Esophagus (tissue), 2 donors: Measurements from ENCODE around the gene NRARP. TPM values are rescaled to one million over a fixed set of nuclear protein-coding genes. Genes with fewer than 3 reads are reported as not detected.
"Not testable (repeated sequence)": the region's sequence is repeated elsewhere in the genome, so short reads cannot be mapped to it uniquely, and the experiment has no call there.

Experiments used
- H3K27ac ChIP-seq, 2 donors: one replicate each; pipeline ENCODE4 v1.5.1; 2013; ENCODE audit warnings: low read depth in 2 of 2, mild to moderate bottlenecking in 2 of 2, inconsistent platforms in 1 of 2, low read length in 1 of 2, moderate library complexity in 1 of 2
- H3K27me3 ChIP-seq, 2 donors: one replicate each; pipeline ENCODE4 v1.6.1; 2013; ENCODE audit warnings: low read length in 2 of 2, control low read depth in 1 of 2, mild to moderate bottlenecking in 1 of 2; ENCODE audit not compliant: insufficient read depth in 2 of 2, control insufficient read depth in 1 of 2
- H3K36me3 ChIP-seq, 2 donors: one replicate each; pipeline ENCODE4 v1.6.1; 2013; ENCODE audit warnings: low read length in 1 of 2; ENCODE audit not compliant: control insufficient read depth in 2 of 2, insufficient read depth in 2 of 2
- H3K4me1 ChIP-seq, 2 donors: one replicate each; pipeline ENCODE4 v1.6.1; 2013; ENCODE audit warnings: low read length in 1 of 2; ENCODE audit not compliant: control insufficient read depth in 2 of 2, insufficient read depth in 2 of 2
- H3K4me3 ChIP-seq, 2 donors: one replicate each; pipeline ENCODE4 v1.5.1; 2013; ENCODE audit warnings: low read length in 2 of 2, mild to moderate bottlenecking in 2 of 2, low read depth in 1 of 2, moderate library complexity in 1 of 2
- H3K9me3 ChIP-seq, 2 donors: one replicate each; pipeline ENCODE4 v1.6.1; 2013; ENCODE audit warnings: mild to moderate bottlenecking in 2 of 2, low read depth in 1 of 2, low read length in 1 of 2, moderate library complexity in 1 of 2; ENCODE audit not compliant: control insufficient read depth in 2 of 2, insufficient read depth in 1 of 2
- WGBS, 2 donors: extraction: QIAGEN DNeasy Blood & Tissue Kit; methylation state at CpG; one replicate each; pipeline ENCODE4 v1.1.7; 2013; 5-methylcytosine and 5-hydroxymethylcytosine counted together
- polyA plus RNA-seq, 2 donors: library from polyadenylated mRNA; stranded (reverse); fragments of 200-250 nt; gene quantifications; one replicate each; pipeline ENCODE4 v1.2.3, GENCODE V29; 2013
- donor health status: healthy with polysubstance abuse.
- donor health status: Bipolar disorder and iron deficiency.

Gene NRARP
- polyA plus RNA-seq, 2 donors, result 1.6 to 7.8 TPM

DNA sequence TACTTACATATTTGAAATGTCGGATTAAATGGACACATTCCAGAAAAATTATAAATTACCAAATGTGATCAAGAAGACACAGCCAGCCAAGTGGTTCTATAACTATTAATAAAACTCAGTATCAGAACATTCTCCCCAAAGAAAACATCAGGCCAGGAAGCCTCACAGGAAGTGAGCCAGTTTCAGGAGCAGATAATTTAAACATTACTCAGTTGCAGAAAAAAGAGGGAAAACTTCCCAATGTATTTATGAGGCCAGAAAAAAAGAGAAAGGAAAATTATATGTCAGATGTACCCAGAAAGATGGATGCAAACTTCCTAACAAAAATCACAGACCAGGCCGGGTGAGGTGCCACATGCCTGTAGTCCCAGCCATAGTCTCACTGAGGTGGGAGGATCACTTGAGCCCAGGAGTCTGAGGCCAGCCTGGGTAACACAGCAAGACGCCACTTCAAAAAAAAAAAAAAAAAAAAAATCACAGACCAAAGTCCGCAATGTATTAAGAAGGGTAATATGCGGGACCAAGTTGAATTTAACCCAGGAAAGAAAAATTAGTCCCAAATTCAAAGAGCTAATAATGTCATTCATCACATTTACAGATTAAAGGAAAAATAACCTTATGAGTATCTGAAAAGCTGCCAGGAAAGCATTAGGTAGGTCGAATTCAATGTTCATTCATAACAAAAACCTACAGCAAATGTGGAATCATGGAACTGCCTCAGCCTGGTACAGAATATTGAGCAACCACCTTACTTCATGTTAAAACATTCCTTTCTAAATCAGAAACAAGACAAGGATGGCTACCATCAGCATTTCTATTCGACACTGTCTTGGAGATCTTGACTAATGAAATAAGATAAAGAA lies 37.2 kb upstream of the NRARP start:
- Histone ChIP-seq H3K4me3 (no peak overlapping the region), H3K4me1 (no peaks in the 10 kb centered on the region), H3K36me3 (no peaks in the 10 kb centered on the region), H3K27me3 (no peaks in the 10 kb centered on the region), H3K27ac (no peak overlapping the region), H3K9me3 (peaks cover 0 to 4% of the 10 kb centered on the region in 2 donors)
- WGBS, 2 donors, result 73 to 76% methylated on average over 7 of the region's 7 CpGs

DNA sequence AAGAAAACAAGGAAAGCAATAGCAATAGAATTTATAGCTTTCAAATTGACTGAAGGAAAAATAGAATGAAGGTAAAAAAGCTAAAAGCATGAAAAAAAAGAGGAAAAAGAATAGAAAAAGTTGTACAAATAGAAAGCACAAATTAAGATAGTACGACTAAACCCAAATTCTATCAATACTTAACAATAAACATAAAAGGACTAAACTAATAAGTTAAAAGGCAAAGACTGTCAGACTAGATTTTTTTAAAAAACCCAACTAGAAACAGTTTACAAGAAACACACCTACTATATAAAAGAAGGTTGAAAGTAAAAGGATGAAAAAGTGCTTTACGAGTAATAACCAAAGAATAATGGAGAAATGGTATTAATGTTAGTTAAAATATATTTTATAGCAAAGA lies 34.7 kb upstream of the NRARP start:
- Histone ChIP-seq H3K36me3 (no peaks in the 10 kb centered on the region), H3K9me3 (peaks cover 0 to 2% of the 10 kb centered on the region in 2 donors), H3K4me3 (no peak overlapping the region), H3K27me3 (no peaks in the 10 kb centered on the region), H3K4me1 (no peaks in the 10 kb centered on the region), H3K27ac (no peak overlapping the region)
- WGBS, 2 donors, result 93 to 97% methylated on average over 2 of the region's 2 CpGs

DNA sequence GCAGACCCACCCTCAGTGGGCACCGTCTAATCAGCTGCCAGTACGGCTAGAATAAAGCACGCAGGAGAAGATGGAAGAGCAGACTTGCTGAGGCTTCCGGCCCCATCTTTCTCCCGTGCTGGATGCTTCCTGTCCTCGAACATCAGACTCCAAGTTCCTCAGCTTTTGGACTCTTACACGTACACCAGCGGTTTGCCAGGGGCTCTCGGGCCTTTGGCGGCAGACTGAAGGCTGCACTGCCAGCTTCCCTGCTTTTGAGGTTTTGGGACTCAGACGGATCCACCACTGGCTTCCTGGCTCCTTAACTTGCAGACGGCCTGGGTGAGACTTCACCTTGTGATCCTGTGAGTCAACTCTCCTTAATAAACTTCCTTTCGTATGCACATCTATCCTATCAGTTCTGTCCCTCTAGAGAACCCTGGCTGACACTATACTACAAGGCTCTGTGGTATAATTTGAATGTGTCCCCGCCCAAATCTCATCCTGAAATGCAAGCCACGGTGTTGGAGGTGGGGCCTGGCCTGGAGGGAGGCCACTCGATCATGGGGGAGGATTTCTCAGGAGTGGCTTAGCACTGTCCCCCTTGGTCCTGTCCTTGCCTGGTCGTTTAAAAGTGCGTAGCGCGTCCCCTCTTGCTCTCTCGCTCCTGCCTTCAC lies 31.1 kb upstream of the NRARP start:
- no peaks in the 10 kb centered on the region for H3K36me3 ChIP-seq
- H3K4me1 ChIP-seq, result no peaks in the 10 kb centered on the region
- H3K4me3 ChIP-seq, result no peak overlapping the region
- 78 to 80% methylated on average over 21 of the region's 21 CpGs for WGBS, 2 donors
- H3K9me3 ChIP-seq, result no peaks in the 10 kb centered on the region
- H3K27ac ChIP-seq, result no peak overlapping the region
- no peaks in the 10 kb centered on the region for H3K27me3 ChIP-seq

DNA sequence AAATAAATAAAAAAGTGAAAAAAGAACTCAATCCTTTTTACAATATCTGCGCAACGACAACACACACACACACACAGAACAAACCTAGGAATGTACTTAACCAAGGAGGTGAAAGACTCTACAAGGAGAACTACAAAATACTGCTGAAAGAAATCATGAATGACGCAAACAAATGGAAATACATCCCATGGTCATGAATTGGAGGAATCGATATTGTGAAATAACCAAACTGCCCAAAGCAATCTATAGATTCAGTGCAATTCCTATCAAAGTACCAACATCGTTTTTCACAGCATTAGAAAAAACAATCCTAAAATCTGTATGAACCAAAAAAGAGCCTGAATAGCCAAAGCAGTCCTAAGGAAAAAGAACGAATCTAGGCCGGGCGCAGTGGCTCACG lies 29.9 kb upstream of the NRARP start:
- H3K4me1 ChIP-seq, result no peaks in the 10 kb centered on the region
- no peak overlapping the region for H3K27ac ChIP-seq
- H3K36me3 ChIP-seq, result no peaks in the 10 kb centered on the region
- H3K9me3 ChIP-seq, result no peaks in the 10 kb centered on the region
- WGBS, 2 donors, result 94 to 95% methylated on average over 9 of the region's 9 CpGs
- H3K27me3 ChIP-seq, result no peaks in the 10 kb centered on the region
- no peak overlapping the region for H3K4me3 ChIP-seq

DNA sequence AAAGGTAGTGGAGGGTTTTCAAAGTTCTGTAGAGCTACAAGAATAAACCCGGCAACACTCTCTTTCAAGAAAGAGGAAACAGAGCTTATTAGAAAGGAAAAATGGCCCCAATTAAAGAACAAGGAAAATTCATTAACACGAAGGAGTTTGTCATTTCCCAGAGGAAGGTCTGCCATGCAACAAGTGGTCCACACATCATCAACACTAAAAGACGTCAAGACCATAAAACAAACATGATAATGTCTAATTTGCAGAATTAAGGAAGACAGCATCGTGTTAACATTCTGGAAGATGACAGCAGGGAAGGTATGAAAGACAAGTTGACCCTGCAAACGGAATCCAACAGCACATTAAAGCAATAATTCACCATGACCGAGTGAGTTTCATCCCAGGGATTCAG lies 28.6 kb upstream of the NRARP start:
- WGBS, 2 donors, result 83 to 85% methylated on average over 6 of the region's 6 CpGs
- Histone ChIP-seq H3K36me3 (no peaks in the 10 kb centered on the region), H3K27me3 (no peaks in the 10 kb centered on the region), H3K4me3 (no peak overlapping the region), H3K9me3 (no peaks in the 10 kb centered on the region), H3K27ac (no peak overlapping the region), H3K4me1 (no peaks in the 10 kb centered on the region)

DNA sequence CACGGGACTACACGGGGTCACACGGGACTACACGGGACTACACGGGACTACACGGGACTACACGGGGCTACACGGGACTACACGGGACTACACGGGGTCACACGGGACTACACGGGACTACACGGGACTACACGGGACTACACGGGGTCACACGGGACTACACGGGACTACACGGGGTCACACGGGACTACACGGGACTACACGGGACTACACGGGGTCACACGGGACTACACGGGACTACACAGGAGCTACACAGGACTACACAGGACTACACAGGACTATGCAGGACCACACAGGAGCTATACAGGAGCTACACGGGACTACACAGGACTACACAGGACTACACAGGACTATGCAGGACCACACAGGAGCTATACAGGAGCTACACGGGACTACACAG lies 27.5 kb upstream of the NRARP start:
- H3K27me3 ChIP-seq, H3K27ac ChIP-seq, H3K36me3 ChIP-seq, H3K9me3 ChIP-seq, H3K4me3 ChIP-seq, H3K4me1 ChIP-seq: not testable (repeated sequence)
- 69 to 70% methylated on average over 21 to 24 of the region's 26 CpGs for WGBS, 2 donors

DNA sequence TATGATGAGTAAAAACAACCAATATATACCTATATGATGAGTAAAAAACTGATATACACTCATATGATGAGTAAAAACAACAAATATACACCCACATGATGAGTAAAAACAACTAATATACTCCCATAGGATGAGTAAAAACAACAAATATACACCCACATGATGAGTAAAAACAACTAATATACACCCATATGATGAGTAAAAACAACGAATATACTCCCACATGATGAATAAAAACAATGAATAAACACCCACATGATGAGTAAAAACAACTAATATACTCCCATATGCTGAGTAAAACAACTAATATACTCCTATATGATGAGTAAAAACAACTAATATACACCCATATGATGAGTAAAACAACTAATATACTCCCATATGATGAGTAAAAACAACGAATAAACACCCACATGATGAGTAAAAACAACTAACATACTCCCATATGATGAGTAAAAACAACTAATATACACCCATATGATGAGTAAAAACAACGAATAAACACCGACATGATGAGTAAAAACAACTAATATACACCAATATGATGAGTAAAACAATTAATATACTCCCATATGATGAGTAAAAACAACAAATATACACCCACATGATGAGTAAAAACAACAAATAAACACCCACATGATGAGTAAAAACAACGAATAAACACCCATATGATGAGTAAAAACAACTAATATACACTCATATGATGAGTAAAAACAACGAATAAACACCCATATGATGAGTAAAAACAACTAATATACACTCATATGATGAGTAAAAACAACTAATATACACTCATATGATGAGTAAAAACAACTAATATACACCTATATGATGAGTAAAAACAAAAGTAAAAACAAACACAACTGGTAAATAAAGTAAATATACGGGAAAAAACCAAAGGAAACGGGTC lies 25.8 kb upstream of the NRARP start:
- not testable (repeated sequence) for H3K9me3 ChIP-seq, H3K4me1 ChIP-seq, H3K27me3 ChIP-seq, H3K27ac ChIP-seq, H3K36me3 ChIP-seq, H3K4me3 ChIP-seq
- 76% methylated on average over 8 of the region's 8 CpGs for WGBS, 2 donors

DNA sequence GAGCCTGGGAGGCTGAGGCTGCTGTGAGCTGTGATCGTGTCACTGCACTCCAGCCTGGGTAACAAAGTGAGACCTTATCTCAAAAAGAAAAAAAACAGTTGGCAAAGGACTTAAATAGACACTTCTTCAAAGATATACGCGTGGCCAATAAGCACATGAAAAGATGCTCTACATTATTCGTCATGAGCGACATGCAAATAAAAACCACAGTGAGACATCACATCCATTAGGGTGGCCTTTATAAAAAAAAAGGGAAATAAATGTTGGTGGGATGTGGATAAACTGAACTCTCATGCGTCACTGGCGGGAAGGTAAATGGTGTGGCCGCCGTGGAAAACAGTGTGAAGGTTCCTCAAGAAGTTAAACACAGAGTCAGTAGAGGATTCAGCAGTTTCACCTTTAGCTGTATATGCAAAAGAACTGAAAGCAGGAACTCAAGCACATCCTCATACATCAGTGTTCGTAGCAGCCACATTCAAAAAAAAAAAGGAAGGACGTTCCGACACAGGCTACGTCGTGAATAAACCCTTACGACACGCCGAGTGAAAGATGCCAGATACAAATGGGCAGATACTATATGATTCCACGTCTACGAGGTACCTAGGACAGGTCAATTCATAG lies 24.5 kb upstream of the NRARP start:
- H3K9me3 ChIP-seq, result no peaks in the 10 kb centered on the region
- H3K36me3 ChIP-seq, result no peaks in the 10 kb centered on the region
- no peak overlapping the region for H3K27ac ChIP-seq
- no peaks in the 10 kb centered on the region for H3K27me3 ChIP-seq
- no peaks in the 10 kb centered on the region for H3K4me1 ChIP-seq
- H3K4me3 ChIP-seq, result no peak overlapping the region
- WGBS, 2 donors, result 79 to 84% methylated on average over 19 of the region's 19 CpGs

DNA sequence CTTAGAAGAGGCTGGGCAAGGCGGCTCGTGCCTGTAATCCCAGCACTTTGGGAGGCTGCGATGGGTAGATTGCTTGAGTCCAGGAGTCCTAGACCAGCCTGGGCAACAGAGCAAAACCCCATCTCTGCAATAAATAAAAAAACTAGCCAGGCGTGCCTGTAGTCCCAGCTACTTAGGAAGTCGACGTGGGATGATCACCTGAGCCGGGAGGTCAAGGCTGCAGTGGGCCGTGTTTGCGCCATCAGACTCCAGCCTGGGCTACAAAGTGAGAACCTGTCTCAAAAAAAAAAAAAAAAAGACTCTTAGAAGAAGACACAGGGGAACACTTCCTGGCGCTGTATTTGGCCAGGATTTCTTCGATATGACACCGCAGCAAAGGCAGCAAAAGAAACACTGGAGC lies 23.7 kb upstream of the NRARP start:
- 96 to 97% methylated on average over 12 of the region's 12 CpGs for WGBS, 2 donors
- no peaks in the 10 kb centered on the region for H3K27me3 ChIP-seq

More for the DNA sequence above, 23.7 kb upstream of the NRARP start:
- Histone ChIP-seq H3K4me1 (peaks cover 0 to 2% of the 10 kb centered on the region in 2 donors), H3K9me3 (no peaks in the 10 kb centered on the region), H3K4me3 (no peak overlapping the region), H3K36me3 (no peaks in the 10 kb centered on the region), H3K27ac (no peak overlapping the region)
